Activated naive CD8-positive, alpha-beta T cell treated with anti-CD3 and anti-CD28 coated beads, Interleukin-2, amount 50 U/mL, for 24 hours (primary cell): ENCODE measurements around the gene ZNF19.

Source experiments
- ATAC-seq: fragments of 150-1000 bp; cut with Tn5 transposase; one replicate; pipeline ENCODE4 v1.10.0; 2021
- DNase-seq: peaks from one replicate; pipeline ENCODE4 v3.0.0; 2021
- H3K27ac Mint-ChIP-seq: one replicate; pipeline ENCODE4 v1.8.0; 2021; ENCODE audit warnings: mild to moderate bottlenecking, mixed read lengths
- H3K27me3 Mint-ChIP-seq: one replicate; pipeline ENCODE4 v1.8.0; 2021; ENCODE audit warnings: mixed read lengths
- H3K36me3 Mint-ChIP-seq: one replicate; pipeline ENCODE4 v1.8.0; 2021; ENCODE audit warnings: low read depth, mixed read lengths
- H3K4me1 Mint-ChIP-seq: one replicate; pipeline ENCODE4 v1.8.0; 2021; ENCODE audit warnings: mixed read lengths
- H3K4me3 Mint-ChIP-seq: one replicate; pipeline ENCODE4 v1.8.0; 2021; ENCODE audit warnings: mild to moderate bottlenecking, moderate library complexity, mixed read lengths
- H3K9me3 Mint-ChIP-seq: one replicate; pipeline ENCODE4 v1.8.0; 2021; ENCODE audit warnings: mixed read lengths

ZNF19 gene

DNA sequence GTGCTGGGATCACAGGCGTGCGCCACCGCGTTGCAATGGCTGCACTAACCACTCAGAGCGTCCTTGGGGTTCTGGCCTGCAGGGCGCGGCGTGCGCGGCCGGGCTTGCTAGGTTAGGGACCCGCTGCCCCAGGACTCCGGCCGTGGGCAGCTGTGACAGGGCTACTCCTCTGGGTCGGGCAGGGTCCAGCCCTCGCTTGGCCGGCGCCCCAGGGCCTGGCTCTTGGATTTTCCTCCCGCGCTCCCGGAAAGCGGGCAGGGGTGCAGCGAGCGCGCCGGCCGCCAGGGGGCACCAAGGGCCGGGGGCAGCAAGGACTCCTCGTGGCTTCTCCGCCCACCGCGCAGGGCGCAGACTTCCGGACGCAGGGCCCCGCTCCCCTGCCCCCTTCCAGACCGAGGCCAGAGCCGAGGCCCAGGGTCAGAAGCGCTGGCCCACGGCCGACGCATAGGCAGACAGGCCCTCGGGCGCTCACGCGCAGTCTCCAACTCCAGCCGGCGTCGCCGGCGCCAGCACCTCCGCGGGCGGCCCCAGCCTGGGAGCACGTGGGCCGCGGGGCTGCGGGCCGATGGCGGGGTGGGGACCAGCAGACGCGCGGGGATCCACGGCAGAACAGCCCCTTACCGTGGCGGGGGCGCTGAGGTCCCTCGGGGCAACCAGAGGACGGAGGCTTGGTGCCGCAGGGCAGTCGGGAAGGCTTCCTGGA lies 47.6 kb downstream of the ZNF19 start:
- H3K4me1 Mint-ChIP-seq: no peaks in the 10 kb centered on the region
- no peak overlapping the region for H3K27ac Mint-ChIP-seq
- peaks cover 8% of the 10 kb centered on the region for H3K36me3 Mint-ChIP-seq
- DNase-seq (peak; percentile 54), ATAC-seq (peak; percentile 20)
- H3K9me3 Mint-ChIP-seq: peaks cover 19% of the 10 kb centered on the region
- H3K4me3 Mint-ChIP-seq: no peak overlapping the region
- H3K27me3 Mint-ChIP-seq: peaks cover 25% of the 10 kb centered on the region

DNA sequence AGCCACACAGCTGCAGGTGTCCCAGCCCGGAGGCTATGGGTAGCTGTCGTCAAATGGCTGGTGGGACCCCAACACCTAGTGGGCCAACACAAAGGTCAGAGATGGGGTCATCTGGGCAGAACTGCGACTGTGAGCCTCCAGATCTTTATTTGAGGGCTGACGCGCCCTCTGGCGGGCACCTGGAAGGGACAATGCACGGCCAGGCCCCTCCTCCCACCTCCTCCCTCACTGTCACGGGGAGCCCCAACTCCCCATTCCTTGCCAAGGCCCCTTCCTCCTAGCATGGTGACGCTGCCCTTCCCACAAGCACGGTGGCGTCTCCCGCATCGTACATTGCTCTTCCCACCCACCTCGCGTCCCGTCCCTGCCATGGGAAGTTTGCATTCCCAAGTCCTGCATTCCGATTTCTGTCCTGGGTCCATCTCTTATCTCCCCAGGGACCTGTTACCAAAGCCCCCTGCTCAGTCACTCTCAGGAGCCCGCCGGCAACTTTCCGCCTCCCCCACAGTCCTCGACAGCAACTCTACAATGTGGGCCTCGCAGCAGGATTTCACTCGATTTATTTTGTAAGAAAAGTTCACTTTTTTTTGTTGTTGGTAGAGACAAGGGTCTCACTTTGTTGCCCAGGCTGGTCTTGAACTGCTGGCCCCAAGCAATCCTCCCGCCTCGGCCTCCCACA lies 48.3 kb downstream of the ZNF19 start:
- H3K27ac Mint-ChIP-seq: no peak overlapping the region
- no peak overlapping the region for H3K4me3 Mint-ChIP-seq
- peaks cover 6% of the 10 kb centered on the region for H3K36me3 Mint-ChIP-seq
- ATAC-seq (no peak), DNase-seq (peak; percentile 17)
- H3K9me3 Mint-ChIP-seq: peaks cover 16% of the 10 kb centered on the region
- peaks cover 27% of the 10 kb centered on the region for H3K27me3 Mint-ChIP-seq
- H3K4me1 Mint-ChIP-seq: no peaks in the 10 kb centered on the region

GRCh38 chr16:71439523-71439922 lies 49.6 kb downstream of the ZNF19 start:
- Mint-ChIP-seq H3K27me3 (peaks cover 27% of the 10 kb centered on the region), H3K4me1 (no peaks in the 10 kb centered on the region), H3K9me3 (peaks cover 8% of the 10 kb centered on the region), H3K4me3 (no peak overlapping the region), H3K36me3 (peaks cover 4% of the 10 kb centered on the region), H3K27ac (no peak overlapping the region)
- DNase-seq (no peak), ATAC-seq (no peak)

DNA sequence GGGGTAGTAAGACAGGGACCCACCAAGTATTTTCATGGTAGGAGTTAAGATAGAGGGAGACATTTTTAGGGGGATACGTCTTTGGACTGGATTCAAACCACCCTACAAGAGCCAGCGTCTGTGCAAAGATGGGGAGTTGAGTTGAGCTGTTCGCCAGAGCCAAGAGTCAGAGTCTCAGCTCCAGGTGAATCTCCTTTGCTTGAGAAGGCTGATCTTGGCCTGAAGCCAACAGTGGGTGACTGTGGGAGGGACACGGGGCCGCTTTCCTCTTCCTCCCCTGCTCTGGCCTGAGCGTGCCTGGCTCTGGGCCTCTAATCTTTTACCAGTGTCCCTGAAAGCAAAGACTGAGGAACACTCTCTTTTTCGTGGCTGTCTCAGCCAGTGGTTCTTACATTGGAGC lies 52.7 kb downstream of the ZNF19 start:
- DNase-seq: no peak
- Mint-ChIP-seq H3K36me3 (no peaks in the 10 kb centered on the region), H3K4me1 (no peaks in the 10 kb centered on the region), H3K27ac (no peak overlapping the region), H3K9me3 (no peaks in the 10 kb centered on the region), H3K27me3 (peaks cover 35% of the 10 kb centered on the region), H3K4me3 (no peak overlapping the region)
- no peak for ATAC-seq

- Mint-ChIP-seq H3K9me3 (no peaks in the 10 kb centered on the region), H3K27me3 (peaks cover 32% of the 10 kb centered on the region), H3K4me1 (no peaks in the 10 kb centered on the region), H3K36me3 (no peaks in the 10 kb centered on the region), H3K27ac (no peak overlapping the region), H3K4me3 (no peak overlapping the region)
- DNase-seq (no peak), ATAC-seq (no peak)
Observed at GRCh38 chr16:71432906-71433305, 56.2 kb downstream of the ZNF19 start.

GRCh38 chr16:71431991-71432390 lies 57.1 kb downstream of the ZNF19 start:
- ATAC-seq (no peak), DNase-seq (no peak)
- Mint-ChIP-seq H3K36me3 (no peaks in the 10 kb centered on the region), H3K4me3 (no peak overlapping the region), H3K27ac (no peak overlapping the region), H3K9me3 (no peaks in the 10 kb centered on the region), H3K4me1 (no peaks in the 10 kb centered on the region), H3K27me3 (peaks cover 30% of the 10 kb centered on the region)

GRCh38 chr16:71431176-71431575 lies 57.9 kb downstream of the ZNF19 start:
- Mint-ChIP-seq H3K4me3 (no peak overlapping the region), H3K4me1 (no peaks in the 10 kb centered on the region), H3K27me3 (peaks cover 37% of the 10 kb centered on the region), H3K27ac (no peak overlapping the region), H3K36me3 (no peaks in the 10 kb centered on the region), H3K9me3 (no peaks in the 10 kb centered on the region)
- no peak for ATAC-seq
- no peak for DNase-seq

GRCh38 chr16:71430744-71431143 lies 58.4 kb downstream of the ZNF19 start:
- DNase-seq: no peak
- no peaks in the 10 kb centered on the region for H3K4me1 Mint-ChIP-seq

GRCh38 chr16:71429581-71429980 lies 59.5 kb downstream of the ZNF19 start:
- ATAC-seq (no peak), DNase-seq (no peak)
- H3K36me3 Mint-ChIP-seq: no peaks in the 10 kb centered on the region
- no peaks in the 10 kb centered on the region for H3K4me1 Mint-ChIP-seq
- H3K27me3 Mint-ChIP-seq: peaks cover 51% of the 10 kb centered on the region
- H3K4me3 Mint-ChIP-seq: no peak overlapping the region
- no peaks in the 10 kb centered on the region for H3K9me3 Mint-ChIP-seq
- H3K27ac Mint-ChIP-seq: no peak overlapping the region

More at GRCh38 chr16:71430744-71431143, 58.4 kb downstream of the ZNF19 start:
- no peaks in the 10 kb centered on the region for H3K36me3 Mint-ChIP-seq
- H3K9me3 Mint-ChIP-seq: no peaks in the 10 kb centered on the region
- ATAC-seq: no peak
- H3K4me3 Mint-ChIP-seq: no peak overlapping the region
- peaks cover 41% of the 10 kb centered on the region for H3K27me3 Mint-ChIP-seq
- no peak overlapping the region for H3K27ac Mint-ChIP-seq

- no peak overlapping the region for H3K4me3 Mint-ChIP-seq
- H3K27me3 Mint-ChIP-seq: peaks cover 54% of the 10 kb centered on the region
- no peaks in the 10 kb centered on the region for H3K36me3 Mint-ChIP-seq
- DNase-seq (no peak), ATAC-seq (no peak)
- H3K4me1 Mint-ChIP-seq: no peaks in the 10 kb centered on the region
- H3K9me3 Mint-ChIP-seq: no peaks in the 10 kb centered on the region
- no peak overlapping the region for H3K27ac Mint-ChIP-seq
Observed at GRCh38 chr16:71428883-71429282, 60.2 kb downstream of the ZNF19 start.

GRCh38 chr16:71428385-71428784 lies 60.7 kb downstream of the ZNF19 start:
- DNase-seq (no peak), ATAC-seq (no peak)
- H3K9me3 Mint-ChIP-seq: no peaks in the 10 kb centered on the region
- no peak overlapping the region for H3K4me3 Mint-ChIP-seq
- H3K27me3 Mint-ChIP-seq: peaks cover 54% of the 10 kb centered on the region
- no peak overlapping the region for H3K27ac Mint-ChIP-seq
- no peaks in the 10 kb centered on the region for H3K4me1 Mint-ChIP-seq
- H3K36me3 Mint-ChIP-seq: no peaks in the 10 kb centered on the region

GRCh38 chr16:71426880-71427615 lies 62.1 kb downstream of the ZNF19 start:
- no peak overlapping the region for H3K4me3 Mint-ChIP-seq
- H3K4me1 Mint-ChIP-seq: no peaks in the 10 kb centered on the region
- DNase-seq (no peak), ATAC-seq (no peak)
- no peaks in the 10 kb centered on the region for H3K9me3 Mint-ChIP-seq
- H3K27ac Mint-ChIP-seq: no peak overlapping the region
- H3K36me3 Mint-ChIP-seq: no peaks in the 10 kb centered on the region
- peaks cover 58% of the 10 kb centered on the region for H3K27me3 Mint-ChIP-seq

DNA sequence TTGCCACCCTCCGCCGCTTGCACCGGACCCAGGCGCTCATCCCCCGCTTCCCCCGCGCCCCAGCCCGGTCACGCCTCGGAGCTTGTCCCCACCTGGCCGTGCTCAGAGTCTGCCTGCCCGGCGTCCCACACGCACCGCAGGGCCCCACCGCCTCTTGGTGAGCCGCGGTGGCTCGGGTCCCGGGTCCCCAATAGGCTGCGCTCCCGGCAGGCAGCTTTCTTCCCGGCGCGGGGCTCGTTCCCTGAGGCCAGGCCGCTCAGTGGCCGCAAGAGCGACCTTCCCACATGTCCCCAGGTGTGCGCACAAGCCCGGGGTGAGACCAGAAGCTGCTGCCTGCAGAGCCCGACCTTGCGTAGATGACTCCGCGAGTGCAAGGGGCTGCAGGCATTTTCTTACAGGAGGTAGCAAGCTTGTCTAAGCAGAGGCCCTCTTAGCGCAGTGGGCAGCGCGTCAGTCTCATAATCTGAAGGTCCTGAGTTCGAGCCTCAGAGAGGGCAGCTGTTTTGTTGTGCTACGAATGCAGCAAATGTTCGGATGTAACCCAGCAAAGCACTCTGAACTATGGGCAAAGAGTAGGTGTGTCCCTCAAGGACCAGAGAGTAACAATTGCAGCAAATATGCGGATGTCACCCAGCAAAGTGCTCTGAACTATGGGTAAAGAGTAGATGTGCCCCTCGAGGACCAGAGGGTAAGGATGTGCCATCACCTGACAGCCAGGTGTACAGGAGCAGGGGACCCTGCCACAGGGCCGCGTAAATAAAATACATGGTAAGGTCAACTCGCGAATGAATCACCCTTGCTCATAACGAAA lies 62.9 kb downstream of the ZNF19 start:
- H3K27ac Mint-ChIP-seq: peak overlapping the region; percentile 69
- no peaks in the 10 kb centered on the region for H3K9me3 Mint-ChIP-seq
- peak; percentile 92 for ATAC-seq
- peaks cover 57% of the 10 kb centered on the region for H3K27me3 Mint-ChIP-seq
- no peaks in the 10 kb centered on the region for H3K36me3 Mint-ChIP-seq
- peak overlapping the region; percentile 49 for H3K4me3 Mint-ChIP-seq
- no peaks in the 10 kb centered on the region for H3K4me1 Mint-ChIP-seq
- peak; percentile 36 for DNase-seq

DNA sequence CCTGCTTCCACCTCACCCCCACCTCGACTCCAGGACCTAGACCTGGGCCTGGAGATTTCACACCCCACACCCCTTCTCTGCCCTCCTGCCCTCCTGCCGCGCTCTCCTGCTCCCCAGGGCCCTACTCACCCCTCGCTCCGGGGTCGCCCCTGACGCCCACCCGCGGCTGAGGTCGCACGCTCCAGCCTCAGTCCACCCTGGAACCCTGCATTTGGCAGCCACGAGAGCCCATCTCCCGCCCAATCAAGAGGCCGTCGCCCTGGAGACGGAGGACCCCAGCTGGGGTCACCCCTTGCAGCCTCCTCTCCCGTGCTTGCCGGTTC lies 63.4 kb downstream of the ZNF19 start:
- no peak for DNase-seq
- Mint-ChIP-seq H3K4me3 (no peak overlapping the region), H3K9me3 (no peaks in the 10 kb centered on the region), H3K36me3 (no peaks in the 10 kb centered on the region), H3K4me1 (no peaks in the 10 kb centered on the region), H3K27me3 (peaks cover 56% of the 10 kb centered on the region), H3K27ac (no peak overlapping the region)
- ATAC-seq: no peak
